ENCODE measurements around the gene ZNF681.

ZNF681 gene

GRCh38 chr19:23758187-23759074, at the start of gene ZNF681:
Gene ZNF681 (minus strand): TSS chr19:23758891. CDS start chr19:23758749, 142 bp downstream.
- peak within 1 kb of the TSS; percentile 76 for H3K27ac ChIP-seq
- peak; percentile 91 for DNase-seq (ENCODE audit: low spot score)
- ChIA-PET POLR2A (ENCODE audit: low non-redundant PET) (interaction anchor here (0.6 to 1.0 kb wide), 2 partner anchors 71 to 364 kb away, joined by 3 read pairs; partner anchors contain the start of gene ZNF675), CTCF (interaction anchor here (0.6 to 0.7 kb wide), 4 partner anchors 26 to 1689 kb away, joined by 3 to 4 read pairs (median 3); no protein-coding TSS in a partner anchor)
- TF ChIP-seq CTCF (conservative IDR thresholded peaks at IDR 0.05; ENCODE audit: low read depth) = 0 out of 2 replicates have a peak, but pooled peaks have one; percentile 10

DNA sequence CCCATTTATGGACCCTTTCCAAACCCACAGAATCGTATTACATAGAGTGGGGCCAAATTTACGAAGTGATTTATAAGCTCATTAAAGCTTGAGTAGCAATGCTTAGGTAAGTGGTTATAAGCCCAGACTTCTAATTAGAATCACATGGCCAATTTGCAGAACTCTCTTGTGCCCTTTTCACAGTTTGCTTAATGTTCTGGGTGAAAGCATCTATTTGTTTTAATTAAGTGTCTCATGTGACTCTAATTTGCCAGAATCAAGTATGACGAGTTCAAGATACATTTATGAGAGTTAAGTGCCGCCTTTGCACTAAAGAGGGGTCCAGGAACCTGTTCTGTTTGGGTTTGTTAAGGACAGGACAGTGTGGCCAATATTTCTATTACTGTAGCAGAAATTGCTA, 46.0 kb upstream of the ZNF681 start:
- DNase-seq (ENCODE audit: low spot score) = no peak
- TF ChIP-seq CTCF (conservative IDR thresholded peaks at IDR 0.05; ENCODE audit: low read depth) = no peak
- H3K27ac ChIP-seq = no peak overlapping the region
- CTCF ChIA-PET = interaction anchor here (0.7 kb wide), 1 partner anchor 18 kb away, joined by 5 read pairs; no protein-coding TSS in a partner anchor
- POLR2A ChIA-PET (ENCODE audit: low non-redundant PET) = no interaction called here

DNA sequence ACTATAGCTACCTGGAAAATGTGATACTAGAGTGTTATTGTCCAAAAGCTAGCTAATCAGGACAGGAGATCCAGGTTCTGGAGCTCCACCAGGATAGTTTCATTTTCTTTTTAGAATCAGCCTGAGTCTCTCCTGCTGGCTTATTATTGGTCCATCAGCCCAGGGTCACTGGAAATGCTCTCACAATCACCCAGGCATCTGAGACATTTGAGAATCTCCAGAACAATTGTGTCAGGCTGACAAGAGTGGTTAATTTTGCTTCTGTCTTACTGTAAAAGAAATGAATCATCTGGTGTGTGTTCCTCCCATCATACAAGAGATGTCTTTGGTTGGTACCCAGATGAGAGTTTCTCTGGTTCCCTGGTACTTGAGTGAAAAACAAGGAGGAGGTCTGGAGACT, 43.6 kb upstream of the ZNF681 start:
- TF ChIP-seq CTCF (conservative IDR thresholded peaks at IDR 0.05; ENCODE audit: low read depth) = no peak
- no peak for DNase-seq (ENCODE audit: low spot score)
- ChIA-PET CTCF (interaction anchor here (0.6 kb wide), 1 partner anchor 120 kb away, joined by 3 read pairs; no protein-coding TSS in a partner anchor), POLR2A (ENCODE audit: low non-redundant PET) (no interaction called here)
- H3K27ac ChIP-seq = no peak overlapping the region

DNA sequence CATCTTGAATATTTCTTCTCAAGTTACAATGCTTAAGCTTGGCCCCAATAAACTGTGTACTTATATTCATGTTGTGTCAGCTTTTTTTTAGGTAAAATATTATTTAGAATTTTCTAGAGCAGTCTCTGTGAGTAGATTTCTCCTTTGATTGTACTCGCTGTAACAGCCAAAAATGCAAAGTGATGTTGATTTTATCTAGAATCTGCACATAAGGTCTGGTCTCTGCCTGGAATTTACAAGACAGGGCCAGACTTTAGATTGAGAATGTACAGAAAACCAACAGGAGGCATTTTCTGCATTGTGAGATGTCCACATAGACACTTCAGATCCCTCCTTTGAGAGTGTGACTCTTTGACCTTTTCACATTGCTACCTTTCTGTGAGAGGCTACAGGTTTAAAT, 43.1 kb upstream of the ZNF681 start:
- CTCF ChIA-PET = interaction anchor here (0.6 kb wide), 1 partner anchor 119 kb away, joined by 3 read pairs; no protein-coding TSS in a partner anchor
- no peak overlapping the region for H3K27ac ChIP-seq
- TF ChIP-seq CTCF (conservative IDR thresholded peaks at IDR 0.05; ENCODE audit: low read depth) = no peak
- POLR2A ChIA-PET (ENCODE audit: low non-redundant PET) = no interaction called here
- DNase-seq (ENCODE audit: low spot score) = no peak

GRCh38 chr19:23800868-23801267, 42.2 kb upstream of the ZNF681 start:
- DNase-seq (ENCODE audit: low spot score) = no peak
- H3K27ac ChIP-seq = no peak overlapping the region
- POLR2A ChIA-PET (ENCODE audit: low non-redundant PET) = no interaction called here
- CTCF ChIA-PET = interaction anchor here (0.6 kb wide), 1 partner anchor 317 kb away, joined by 5 read pairs; no protein-coding TSS in a partner anchor
- TF ChIP-seq CTCF (conservative IDR thresholded peaks at IDR 0.05; ENCODE audit: low read depth) = no peak

- TF ChIP-seq CTCF (conservative IDR thresholded peaks at IDR 0.05; ENCODE audit: low read depth) = no peak
- no peak overlapping the region for H3K27ac ChIP-seq
- ChIA-PET CTCF (interaction anchor here (0.6 kb wide), 1 partner anchor 316 kb away, joined by 5 read pairs; no protein-coding TSS in a partner anchor), POLR2A (ENCODE audit: low non-redundant PET) (no interaction called here)
- no peak for DNase-seq (ENCODE audit: low spot score)
Measured at GRCh38 chr19:23800271-23800670, 41.6 kb upstream of the ZNF681 start.

Data from RWPE1 (cell line).